KMS-11 (cell line): ENCODE results near the gene CSPG5.

Source experiments
- H2AFZ ChIP-seq: fragments of 200-600 bp; sonication (generic); 2 replicates; pipeline ENCODE4 v1.6.1; 2016; ENCODE audit warnings: antibody characterized with exemption, mixed run types, low read depth
- H3K27ac ChIP-seq: fragments of 200-600 bp; sonication (generic); 2 replicates; pipeline ENCODE4 v1.6.1; 2016; ENCODE audit warnings: mild to moderate bottlenecking, mixed run types
- H3K27me3 ChIP-seq: fragments of 200-600 bp; sonication (generic); 2 replicates; pipeline ENCODE4 v1.6.1; 2017; ENCODE audit warnings: mild to moderate bottlenecking, low read depth, mixed run types, moderate library complexity; ENCODE audit not compliant: insufficient read depth
- H3K36me3 ChIP-seq: fragments of 200-600 bp; sonication (generic); 2 replicates; pipeline ENCODE4 v1.6.1; 2017; ENCODE audit warnings: mild to moderate bottlenecking, mixed run types; ENCODE audit not compliant: insufficient read depth
- H3K4me1 ChIP-seq: fragments of 200-600 bp; sonication (generic); 2 replicates; pipeline ENCODE4 v1.6.1; 2016; ENCODE audit warnings: mild to moderate bottlenecking, low read depth, mixed run types; ENCODE audit not compliant: poor library complexity, severe bottlenecking
- H3K4me2 ChIP-seq: fragments of 200-600 bp; sonication (generic); 2 replicates; pipeline ENCODE4 v1.7.0; 2016; ENCODE audit warnings: mild to moderate bottlenecking, mixed run types
- H3K4me3 ChIP-seq: fragments of 200-600 bp; sonication (generic); IDR thresholded peaks from 2 replicates; pipeline ENCODE4 v1.6.1; 2017; ENCODE audit warnings: low read depth, low read length, mixed read lengths; ENCODE audit not compliant: insufficient read depth
- H3K79me2 ChIP-seq: fragments of 200-600 bp; sonication (generic); 2 replicates; pipeline ENCODE4 v1.6.1; 2016; ENCODE audit warnings: low read depth, mixed run types; ENCODE audit not compliant: insufficient read depth
- H3K9ac ChIP-seq: fragments of 200-600 bp; sonication (generic); 2 replicates; pipeline ENCODE4 v1.6.1; 2016; ENCODE audit warnings: mild to moderate bottlenecking, mixed run types
- H4K20me1 ChIP-seq: fragments of 200-600 bp; sonication (generic); 2 replicates; pipeline ENCODE4 v1.6.1; 2016; ENCODE audit warnings: mild to moderate bottlenecking, mixed run types; ENCODE audit not compliant: insufficient read depth
- CTCF ChIP-seq: fragments of 200-600 bp; sonication (generic); conservative IDR thresholded peaks from 2 replicates; pipeline ENCODE4 v1.6.1; 2017; ENCODE audit warnings: low read depth, mild to moderate bottlenecking, antibody characterized with exemption, low read length, moderate library complexity, mixed read lengths

The CSPG5 gene

GRCh38 chr3:47579875-47580274 is 1.2 kb upstream of the CSPG5 start:
- TF ChIP-seq CTCF, result no peak
- no peak overlapping the region for H3K4me2 ChIP-seq
- no peak overlapping the region for H2AFZ ChIP-seq
- H3K79me2 ChIP-seq, result no peaks in the 10 kb centered on the region
- peaks cover 7% of the 10 kb centered on the region; the same call in 1 of the 2 replicates for H3K27me3 ChIP-seq
- H3K36me3 ChIP-seq, result no peaks in the 10 kb centered on the region
- no peak overlapping the region for H3K27ac ChIP-seq
- H3K9ac ChIP-seq, result no peak overlapping the region
- no peaks in the 10 kb centered on the region for H3K4me1 ChIP-seq
- H3K4me3 ChIP-seq, result no peak overlapping the region
- H4K20me1 ChIP-seq, result no peaks in the 10 kb centered on the region

GRCh38 chr3:47578119-47578632 is 489 bp downstream of the CSPG5 start:
- H3K27me3 ChIP-seq, result peaks cover 7% of the 10 kb centered on the region; the same call in 1 of the 2 replicates
- H3K9ac ChIP-seq, result no peak overlapping the region
- H3K27ac ChIP-seq, result no peak overlapping the region
- no peaks in the 10 kb centered on the region for H3K4me1 ChIP-seq
- H3K4me3 ChIP-seq, result no peak overlapping the region
- no peaks in the 10 kb centered on the region for H3K36me3 ChIP-seq
- no peak overlapping the region for H2AFZ ChIP-seq
- no peak overlapping the region for H3K4me2 ChIP-seq
- TF ChIP-seq CTCF, result no peak
- H4K20me1 ChIP-seq, result no peaks in the 10 kb centered on the region
- H3K79me2 ChIP-seq, result no peaks in the 10 kb centered on the region

- no peak overlapping the region for H3K4me2 ChIP-seq
- H3K36me3 ChIP-seq, result no peaks in the 10 kb centered on the region
- no peak overlapping the region for H2AFZ ChIP-seq
- H3K9ac ChIP-seq, result no peak overlapping the region
- H3K27me3 ChIP-seq, result peaks cover 7% of the 10 kb centered on the region; the same call in 1 of the 2 replicates
- H3K79me2 ChIP-seq, result no peaks in the 10 kb centered on the region
- no peak overlapping the region for H3K4me3 ChIP-seq
- H3K4me1 ChIP-seq, result no peaks in the 10 kb centered on the region
- H4K20me1 ChIP-seq, result no peaks in the 10 kb centered on the region
- TF ChIP-seq CTCF, result no peak
- no peak overlapping the region for H3K27ac ChIP-seq
These were observed 1.0 kb downstream of the CSPG5 start for GRCh38 chr3:47577583-47578118.

- H2AFZ ChIP-seq, result no peak overlapping the region
- no peak overlapping the region for H3K27ac ChIP-seq
- no peaks in the 10 kb centered on the region for H3K79me2 ChIP-seq
- no peaks in the 10 kb centered on the region for H3K27me3 ChIP-seq
- no peaks in the 10 kb centered on the region for H3K4me1 ChIP-seq
- H3K9ac ChIP-seq, result no peak overlapping the region
- no peak for TF ChIP-seq CTCF
- no peak overlapping the region for H3K4me2 ChIP-seq
- H4K20me1 ChIP-seq, result no peaks in the 10 kb centered on the region
- H3K4me3 ChIP-seq, result no peak overlapping the region
- H3K36me3 ChIP-seq, result no peaks in the 10 kb centered on the region
These were observed 5.2 kb downstream of the CSPG5 start for GRCh38 chr3:47573190-47574172.
